ENCODE data around the gene PRKAR1B.

DNA sequence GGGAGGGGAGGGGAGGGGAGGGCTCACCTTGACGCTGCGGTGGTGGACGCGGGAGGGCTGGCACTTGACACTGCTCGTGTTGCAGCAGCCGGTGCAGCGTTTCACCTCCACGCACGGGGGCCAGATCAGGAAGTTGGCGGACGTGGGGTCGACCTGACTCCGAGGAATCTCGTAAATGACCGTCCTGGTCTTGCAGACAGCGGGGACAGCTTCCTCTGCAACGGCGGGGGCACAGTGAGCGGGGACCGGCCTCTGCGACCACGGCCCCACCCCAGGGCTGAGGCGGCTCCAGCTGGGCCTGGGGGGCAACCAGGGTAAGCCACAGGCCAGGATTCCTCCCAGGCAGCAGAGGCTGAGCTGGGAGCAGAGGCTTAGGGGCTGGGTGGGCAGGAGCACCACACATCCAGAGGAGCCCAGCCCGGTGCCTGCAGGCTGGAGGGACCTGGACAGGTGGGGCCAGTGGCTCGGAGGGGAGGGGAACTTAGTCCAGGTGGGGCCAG is 216.2 kb downstream of the PRKAR1B start:
- TF ChIP-seq, protein P1, sequence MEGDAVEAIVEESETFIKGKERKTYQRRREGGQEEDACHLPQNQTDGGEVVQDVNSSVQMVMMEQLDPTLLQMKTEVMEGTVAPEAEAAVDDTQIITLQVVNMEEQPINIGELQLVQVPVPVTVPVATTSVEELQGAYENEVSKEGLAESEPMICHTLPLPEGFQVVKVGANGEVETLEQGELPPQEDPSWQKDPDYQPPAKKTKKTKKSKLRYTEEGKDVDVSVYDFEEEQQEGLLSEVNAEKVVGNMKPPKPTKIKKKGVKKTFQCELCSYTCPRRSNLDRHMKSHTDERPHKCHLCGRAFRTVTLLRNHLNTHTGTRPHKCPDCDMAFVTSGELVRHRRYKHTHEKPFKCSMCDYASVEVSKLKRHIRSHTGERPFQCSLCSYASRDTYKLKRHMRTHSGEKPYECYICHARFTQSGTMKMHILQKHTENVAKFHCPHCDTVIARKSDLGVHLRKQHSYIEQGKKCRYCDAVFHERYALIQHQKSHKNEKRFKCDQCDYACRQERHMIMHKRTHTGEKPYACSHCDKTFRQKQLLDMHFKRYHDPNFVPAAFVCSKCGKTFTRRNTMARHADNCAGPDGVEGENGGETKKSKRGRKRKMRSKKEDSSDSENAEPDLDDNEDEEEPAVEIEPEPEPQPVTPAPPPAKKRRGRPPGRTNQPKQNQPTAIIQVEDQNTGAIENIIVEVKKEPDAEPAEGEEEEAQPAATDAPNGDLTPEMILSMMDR (IDR thresholded peaks at IDR 0.05; ENCODE audit: low read length): no peak
- no peak for TF ChIP-seq EZH2 (IDR thresholded peaks at IDR 0.05; ENCODE audit: borderline replicate concordance, low read length)

Measured in OCI-LY1 (cell line).